GM18520 (cell line): ENCODE results near the gene EYS.
"Not testable (repeated sequence)": the region's sequence is repeated elsewhere in the genome, so short reads cannot be mapped to it uniquely, and the experiment has no call there.

Experiments used
- ATAC-seq: cut with Tn5 transposase; IDR thresholded peaks from one replicate; pipeline ENCODE4 v1.9.1; 2021; ENCODE audit not compliant: unreplicated experiment

EYS gene

GRCh38 chr6:63774961-63775360, 1932.1 kb downstream of the EYS start:
- ATAC-seq: no peak

GRCh38 chr6:63773200-63773599, 1933.8 kb downstream of the EYS start:
- ATAC-seq: no peak

DNA sequence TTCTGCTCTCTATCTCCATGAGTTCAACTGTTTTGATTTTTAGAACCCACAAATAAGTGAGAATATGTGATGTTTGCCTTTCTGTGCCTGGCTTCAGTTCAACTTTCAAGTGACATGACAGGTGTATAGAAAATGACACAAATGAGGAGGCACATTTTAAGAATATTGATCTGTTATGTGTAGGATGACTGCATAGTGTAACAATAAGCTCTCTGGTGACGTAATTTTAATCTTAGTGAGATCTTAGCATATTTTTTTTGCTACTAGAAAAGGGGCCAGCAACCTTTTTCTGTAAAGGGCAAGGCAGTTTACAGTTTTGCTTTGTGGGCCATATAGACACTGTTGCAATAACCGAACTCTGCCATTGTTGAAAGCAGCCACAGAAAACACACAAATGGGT, 1941.2 kb downstream of the EYS start:
- no peak for ATAC-seq

- no peak for ATAC-seq
Observed at GRCh38 chr6:63764318-63764916, 1942.6 kb downstream of the EYS start.

DNA sequence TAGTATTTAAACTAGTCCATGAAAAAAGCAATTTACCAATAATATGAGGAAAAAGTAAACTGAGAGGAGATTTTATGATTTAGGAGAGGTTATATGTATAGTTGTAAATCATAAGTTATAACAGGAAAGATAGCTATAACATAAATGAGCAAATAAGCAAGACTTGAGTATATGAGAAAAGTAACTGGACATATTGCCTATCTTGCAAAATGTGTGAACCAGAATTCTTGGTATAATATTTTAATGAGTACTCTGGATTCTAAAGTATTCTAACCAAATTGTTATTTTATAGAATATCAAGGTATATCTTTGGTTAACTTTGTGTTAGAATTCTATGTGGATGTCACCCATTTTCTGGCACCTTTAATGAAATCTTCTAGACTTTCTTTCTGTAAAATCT, 1946.8 kb downstream of the EYS start:
- ATAC-seq: no peak

- ATAC-seq: no peak
Observed at GRCh38 chr6:63759605-63760105, 1947.4 kb downstream of the EYS start.

- no peak for ATAC-seq
Observed at GRCh38 chr6:63757826-63758225, 1949.2 kb downstream of the EYS start.

- not testable (repeated sequence) for ATAC-seq
Observed at GRCh38 chr6:63757275-63757674, 1949.8 kb downstream of the EYS start.

- ATAC-seq: no peak
Observed at GRCh38 chr6:63750400-63750799, 1956.6 kb downstream of the EYS start.

DNA sequence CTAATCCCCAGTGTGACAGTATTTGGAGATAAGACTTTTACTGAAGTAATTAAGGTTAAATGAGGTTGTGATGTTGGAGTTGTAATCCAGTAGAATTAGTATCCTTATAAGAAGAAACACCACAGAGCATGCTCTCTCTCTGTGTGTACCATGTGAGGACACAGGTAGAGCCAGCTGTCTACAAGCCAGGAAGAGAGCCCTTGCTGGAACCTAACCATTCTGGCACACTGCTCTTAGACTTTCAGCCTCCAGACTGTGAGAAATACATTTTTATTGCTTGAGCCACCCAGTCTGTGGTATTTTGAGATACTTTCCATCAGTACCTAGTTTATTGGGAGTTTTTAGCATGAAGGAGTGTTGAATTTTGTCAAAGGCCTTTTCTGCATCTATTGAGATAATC, 1961.2 kb downstream of the EYS start:
- ATAC-seq: no peak

GRCh38 chr6:63744810-63745209, 1962.2 kb downstream of the EYS start:
- no peak for ATAC-seq

DNA sequence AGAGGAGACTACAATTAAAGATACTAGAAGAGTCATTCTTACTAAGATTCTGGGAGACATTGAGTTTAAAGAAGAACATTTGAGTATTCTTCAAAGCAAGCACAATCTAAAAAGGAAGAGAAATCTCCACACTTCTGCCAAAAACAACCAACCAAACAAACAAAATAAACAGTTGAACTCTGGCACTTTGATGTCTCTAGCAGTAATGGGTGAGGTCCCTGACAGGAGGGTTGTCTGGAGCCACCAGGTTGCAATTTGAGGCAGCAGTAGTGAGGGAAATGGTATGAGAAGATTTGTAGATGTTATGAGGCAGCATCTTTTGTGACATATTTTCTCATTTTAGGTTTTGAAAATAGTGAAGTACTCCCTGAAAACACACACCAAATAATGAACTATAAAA, 1963.3 kb downstream of the EYS start:
- no peak for ATAC-seq

DNA sequence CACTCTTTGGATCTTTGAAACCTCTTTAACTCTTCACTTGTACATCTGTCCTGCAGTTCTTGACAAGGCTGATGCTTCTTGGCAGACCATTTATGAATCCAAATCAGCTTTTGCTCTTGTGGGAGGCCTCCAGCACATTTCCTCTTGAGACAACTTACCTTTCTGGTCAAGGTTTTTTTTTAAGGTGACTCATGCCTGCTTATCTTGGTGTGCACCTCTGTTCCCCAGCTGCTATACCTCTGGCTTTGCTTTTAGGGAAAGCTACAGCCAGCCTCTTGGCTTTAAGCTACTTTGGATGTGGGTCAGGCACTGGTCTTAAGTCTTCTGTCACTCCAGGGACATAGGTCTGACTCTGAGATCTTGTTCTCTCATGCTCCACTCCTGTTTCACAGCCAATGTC, 1965.0 kb downstream of the EYS start:
- no peak for ATAC-seq

- ATAC-seq: no peak
Observed at GRCh38 chr6:63740709-63741108, 1966.3 kb downstream of the EYS start.

GRCh38 chr6:63739094-63739687, 1967.8 kb downstream of the EYS start:
- ATAC-seq: no peak

DNA sequence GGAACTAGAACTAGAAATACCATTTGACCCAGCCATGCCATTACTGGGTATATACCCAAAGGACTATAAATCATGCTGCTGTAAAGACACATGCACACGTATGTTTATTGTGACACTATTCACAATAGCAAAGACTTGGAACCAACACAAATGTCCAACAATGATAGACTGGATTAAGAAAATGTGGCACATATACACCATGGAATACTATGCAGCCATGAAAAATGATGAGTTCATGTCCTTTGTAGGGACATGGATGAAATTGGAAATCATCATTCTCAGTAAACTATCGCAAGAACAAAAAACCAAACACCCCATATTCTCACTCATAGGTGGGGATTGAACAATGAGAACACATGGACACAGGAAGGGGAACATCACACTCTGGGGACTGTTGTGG, 1968.8 kb downstream of the EYS start:
- not testable (repeated sequence) for ATAC-seq

DNA sequence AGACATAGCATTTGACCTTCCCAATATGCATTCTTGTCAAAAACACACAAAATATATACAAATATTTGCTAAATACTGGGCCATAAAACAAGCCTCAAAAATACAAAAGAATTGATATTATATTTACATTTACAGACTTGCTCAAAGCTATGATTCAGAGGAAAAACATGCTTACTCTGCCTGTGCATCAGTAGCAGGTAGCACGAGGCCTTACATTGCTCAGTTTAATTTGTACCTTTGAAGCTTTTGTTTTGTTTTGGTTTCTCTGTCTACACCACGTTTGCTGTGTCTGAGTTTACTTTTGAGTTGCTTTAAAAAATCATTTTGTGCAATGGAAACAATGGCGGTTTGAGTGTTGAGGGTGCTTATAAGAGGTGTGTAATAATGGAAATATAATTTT, 1972.1 kb downstream of the EYS start:
- no peak for ATAC-seq

DNA sequence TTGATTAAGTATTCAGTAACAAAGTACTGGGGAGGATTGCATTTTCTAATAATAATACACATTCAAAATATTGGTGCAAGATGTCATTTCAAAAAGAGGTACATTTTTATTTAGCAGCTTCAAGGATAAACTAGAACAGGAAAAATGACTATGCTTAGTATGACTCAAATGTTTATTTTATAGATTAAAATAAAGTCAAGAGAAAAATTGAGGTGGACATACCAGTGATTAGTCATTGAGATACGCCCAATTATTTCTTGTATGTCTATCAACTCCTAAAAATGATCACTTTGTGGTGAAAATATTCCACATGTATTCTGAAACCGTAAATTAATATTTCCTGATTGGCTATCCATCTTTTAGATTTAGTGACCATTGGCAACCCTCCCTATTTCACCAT, 1974.7 kb downstream of the EYS start:
- no peak for ATAC-seq

- no peak for ATAC-seq
Observed at GRCh38 chr6:63731930-63732329, 1975.1 kb downstream of the EYS start.

GRCh38 chr6:63730311-63730710, 1976.7 kb downstream of the EYS start:
- no peak for ATAC-seq

GRCh38 chr6:63724721-63725120, 1982.3 kb downstream of the EYS start:
- ATAC-seq: no peak

- no peak for ATAC-seq
Observed at GRCh38 chr6:63721181-63721580, 1985.8 kb downstream of the EYS start.

DNA sequence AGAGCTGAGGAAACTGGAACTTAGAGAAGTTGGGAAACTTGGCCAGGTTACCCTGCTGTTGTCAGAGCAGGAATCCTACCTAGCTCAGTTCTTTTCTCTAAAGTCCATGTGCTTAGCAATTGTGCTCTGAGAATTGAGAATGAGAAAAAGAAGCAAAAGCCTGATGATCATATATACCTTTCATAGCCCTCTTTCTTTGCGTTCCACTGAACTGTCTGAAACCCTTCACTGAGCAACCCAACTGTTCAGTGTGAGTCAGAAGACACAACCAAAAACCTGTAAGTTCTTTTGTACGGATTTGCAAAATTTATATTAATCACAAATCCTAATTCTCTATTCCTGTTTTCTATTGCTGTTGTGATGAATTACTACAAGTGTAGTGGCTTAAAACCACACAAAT, 1990.9 kb downstream of the EYS start:
- no peak for ATAC-seq
